T-helper 1 cell treated with Interleukin-12 subunit alpha and Interleukin-12 subunit beta and Interleukin-4 antibody, amounts not matched to agents 30 μg/mL and 1 μg/mL, for 36 hours (primary cell): ENCODE data around the gene SMC1B.
"Not testable (repeated sequence)": the region's sequence is repeated elsewhere in the genome, so short reads cannot be mapped to it uniquely, and the experiment has no call there.

Experiments
- H3K27ac Mint-ChIP-seq: one replicate; pipeline ENCODE4 v1.8.0; 2021; ENCODE audit warnings: mild to moderate bottlenecking, mixed read lengths
- H3K27me3 Mint-ChIP-seq: one replicate; pipeline ENCODE4 v1.8.0; 2021; ENCODE audit warnings: low read depth, mixed read lengths
- H3K36me3 Mint-ChIP-seq: one replicate; pipeline ENCODE4 v1.8.0; 2021; ENCODE audit warnings: low read depth, mixed read lengths
- H3K4me1 Mint-ChIP-seq: one replicate; pipeline ENCODE4 v1.8.0; 2021; ENCODE audit warnings: low read depth, mixed read lengths
- H3K4me3 Mint-ChIP-seq: one replicate; pipeline ENCODE4 v1.8.0; 2021; ENCODE audit warnings: mild to moderate bottlenecking, moderate library complexity, mixed read lengths
- H3K9me3 Mint-ChIP-seq: one replicate; pipeline ENCODE4 v1.8.0; 2021; ENCODE audit warnings: mixed read lengths

The SMC1B gene

DNA sequence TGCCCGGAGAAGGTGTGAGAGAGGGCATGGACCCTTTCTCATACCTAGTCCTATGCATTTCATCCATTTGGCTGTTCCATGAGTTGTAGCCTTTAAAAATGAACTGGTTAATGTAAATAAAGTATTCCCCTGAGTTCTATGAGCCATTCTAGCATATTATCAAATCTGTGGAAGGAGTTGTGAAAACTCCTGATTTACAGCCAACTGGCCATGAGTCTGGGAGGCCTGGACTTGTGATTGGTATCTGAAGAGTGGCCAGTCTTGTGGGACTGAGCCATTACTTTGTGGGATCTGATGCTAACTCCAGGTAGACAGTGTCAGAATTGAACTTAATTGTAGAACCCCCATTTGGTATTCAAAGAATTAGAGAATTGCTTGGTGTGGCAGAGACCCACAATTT, 55.3 kb downstream of the SMC1B start:
- Mint-ChIP-seq H3K36me3 (no peaks in the 10 kb centered on the region), H3K4me1 (no peaks in the 10 kb centered on the region), H3K9me3 (no peaks in the 10 kb centered on the region), H3K4me3 (no peak overlapping the region), H3K27ac (no peak overlapping the region), H3K27me3 (peaks cover 9% of the 10 kb centered on the region)

DNA sequence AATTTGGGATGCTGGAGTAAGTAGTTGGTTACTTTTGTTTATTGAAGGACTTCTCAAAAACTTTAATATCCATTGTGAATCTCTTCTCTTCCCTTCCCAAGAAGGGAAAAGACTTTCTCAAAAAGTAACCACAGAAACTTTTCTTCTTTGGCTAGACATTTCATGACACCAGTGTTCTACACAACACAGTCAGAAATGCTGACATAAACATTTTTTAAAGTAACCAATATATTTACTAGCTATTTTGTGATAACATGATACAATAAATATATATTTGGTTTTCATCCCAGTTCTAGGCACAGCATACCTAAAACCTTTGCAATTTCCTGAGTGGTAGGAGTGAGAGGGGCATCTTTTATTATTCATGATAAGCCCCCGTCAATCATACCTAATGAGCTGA, 55.9 kb downstream of the SMC1B start:
- Mint-ChIP-seq H3K9me3 (no peaks in the 10 kb centered on the region), H3K4me3 (no peak overlapping the region), H3K27ac (no peak overlapping the region), H3K36me3 (no peaks in the 10 kb centered on the region), H3K27me3 (peaks cover 8% of the 10 kb centered on the region), H3K4me1 (no peaks in the 10 kb centered on the region)

DNA sequence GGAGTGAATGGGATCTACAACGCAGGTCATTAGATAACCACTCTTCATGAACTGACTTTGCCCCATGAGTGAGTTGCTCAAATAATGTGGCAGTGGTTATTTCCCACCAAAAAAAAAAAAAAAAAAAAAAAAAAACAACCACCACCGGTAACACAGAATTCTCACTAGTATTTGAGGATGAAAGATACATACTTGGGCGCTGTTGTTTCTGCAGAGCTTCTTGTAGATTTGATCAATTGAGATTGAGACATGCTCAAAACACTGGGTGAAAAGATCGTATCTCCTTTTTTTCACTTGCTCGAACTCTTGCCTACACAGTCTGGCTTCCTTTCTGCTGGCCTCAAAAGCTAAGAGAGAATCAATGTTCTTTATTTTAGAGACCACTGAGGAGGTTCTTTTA, 59.6 kb downstream of the SMC1B start:
- Mint-ChIP-seq H3K36me3 (no peaks in the 10 kb centered on the region), H3K4me1 (no peaks in the 10 kb centered on the region), H3K9me3 (no peaks in the 10 kb centered on the region), H3K27me3 (no peaks in the 10 kb centered on the region), H3K4me3 (no peak overlapping the region), H3K27ac (no peak overlapping the region)

DNA sequence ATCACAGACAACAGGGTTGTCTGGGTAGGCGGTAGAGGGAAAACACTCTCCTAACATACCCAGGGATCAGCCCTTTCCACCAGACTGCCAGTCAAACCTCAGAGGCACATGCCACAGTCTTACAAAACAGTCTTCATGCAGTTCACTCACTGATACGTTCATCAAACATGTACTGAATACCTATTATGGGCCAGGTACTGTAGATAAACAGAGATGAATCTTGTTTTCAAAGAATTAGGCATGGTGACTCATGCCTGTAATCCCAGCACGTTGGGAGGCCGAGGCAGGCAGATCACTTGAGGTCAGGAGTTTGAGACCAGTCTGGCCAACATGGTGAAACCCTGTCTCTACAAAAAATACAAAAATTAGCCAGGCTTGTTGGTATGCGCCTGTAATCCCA, 60.6 kb downstream of the SMC1B start:
- H3K9me3 Mint-ChIP-seq, H3K27ac Mint-ChIP-seq, H3K4me3 Mint-ChIP-seq, H3K36me3 Mint-ChIP-seq, H3K4me1 Mint-ChIP-seq, H3K27me3 Mint-ChIP-seq: not testable (repeated sequence)

DNA sequence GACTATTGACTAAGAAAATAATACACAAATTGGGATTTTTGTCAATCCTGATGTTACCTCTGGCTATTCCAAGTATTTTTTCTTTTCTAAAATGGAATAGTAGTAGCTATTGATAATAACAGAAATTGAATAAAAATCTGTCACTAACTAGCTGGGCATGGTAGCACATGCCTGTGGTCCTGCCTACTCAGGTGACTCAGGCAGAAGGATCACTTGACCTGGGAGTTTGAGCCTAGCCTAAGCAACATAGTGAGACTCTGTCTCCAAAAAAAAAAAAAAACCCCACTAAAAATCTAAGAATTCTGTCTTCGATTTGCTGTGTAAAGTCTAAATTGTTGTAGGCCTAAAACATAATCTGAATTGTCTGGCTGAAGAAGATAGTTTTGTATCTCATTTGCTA, 61.4 kb downstream of the SMC1B start:
- no peak overlapping the region for H3K27ac Mint-ChIP-seq
- H3K4me1 Mint-ChIP-seq, result no peaks in the 10 kb centered on the region
- no peaks in the 10 kb centered on the region for H3K27me3 Mint-ChIP-seq
- H3K36me3 Mint-ChIP-seq, result no peaks in the 10 kb centered on the region
- no peaks in the 10 kb centered on the region for H3K9me3 Mint-ChIP-seq
- H3K4me3 Mint-ChIP-seq, result no peak overlapping the region

DNA sequence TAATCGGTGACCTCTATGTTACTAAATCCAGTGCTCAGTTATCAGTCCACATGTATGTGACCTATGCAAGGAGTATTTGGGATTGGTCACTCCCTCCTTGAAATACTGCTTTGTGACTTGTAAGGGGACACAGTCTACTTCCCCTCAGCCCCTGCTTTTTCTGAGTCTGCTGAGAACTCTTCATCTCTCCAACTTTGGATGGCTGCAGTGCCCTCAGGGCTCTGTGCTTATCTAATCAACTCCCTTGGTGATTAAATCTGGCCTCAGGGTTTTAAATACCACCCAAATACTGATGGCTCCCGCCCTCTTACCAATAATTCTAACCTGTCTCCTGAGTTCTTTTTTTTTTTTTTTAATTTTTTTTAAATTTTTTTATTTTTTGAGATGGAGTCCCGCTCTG, 63.5 kb downstream of the SMC1B start:
- H3K9me3 Mint-ChIP-seq, result no peaks in the 10 kb centered on the region
- H3K4me3 Mint-ChIP-seq, result no peak overlapping the region
- H3K4me1 Mint-ChIP-seq, result no peaks in the 10 kb centered on the region
- no peaks in the 10 kb centered on the region for H3K27me3 Mint-ChIP-seq
- no peak overlapping the region for H3K27ac Mint-ChIP-seq
- H3K36me3 Mint-ChIP-seq, result peaks cover 10% of the 10 kb centered on the region

DNA sequence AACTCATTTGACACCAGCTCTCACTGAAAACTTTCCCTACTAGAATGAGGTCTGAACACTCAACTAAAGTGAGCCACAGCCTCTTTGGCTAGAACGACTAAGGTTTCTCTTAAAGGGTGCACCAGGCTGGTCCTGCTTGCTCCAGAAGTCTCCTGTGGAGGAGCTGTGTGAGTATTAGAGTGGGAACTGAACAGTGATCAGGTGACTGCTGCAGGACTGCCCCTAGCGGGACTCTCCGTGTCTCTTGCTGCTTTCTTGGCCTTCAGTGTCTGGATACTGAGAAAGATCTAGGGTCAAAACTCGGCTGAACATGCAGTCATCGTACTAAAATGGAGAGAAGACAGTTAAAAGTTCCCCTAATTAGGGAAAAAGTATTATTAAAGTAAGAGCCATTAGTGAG, 69.1 kb downstream of the SMC1B start:
- H3K27ac Mint-ChIP-seq, result no peak overlapping the region
- no peaks in the 10 kb centered on the region for H3K9me3 Mint-ChIP-seq
- no peak overlapping the region for H3K4me3 Mint-ChIP-seq
- H3K36me3 Mint-ChIP-seq, result peaks cover 21% of the 10 kb centered on the region
- H3K27me3 Mint-ChIP-seq, result no peaks in the 10 kb centered on the region
- peaks cover 7% of the 10 kb centered on the region for H3K4me1 Mint-ChIP-seq

DNA sequence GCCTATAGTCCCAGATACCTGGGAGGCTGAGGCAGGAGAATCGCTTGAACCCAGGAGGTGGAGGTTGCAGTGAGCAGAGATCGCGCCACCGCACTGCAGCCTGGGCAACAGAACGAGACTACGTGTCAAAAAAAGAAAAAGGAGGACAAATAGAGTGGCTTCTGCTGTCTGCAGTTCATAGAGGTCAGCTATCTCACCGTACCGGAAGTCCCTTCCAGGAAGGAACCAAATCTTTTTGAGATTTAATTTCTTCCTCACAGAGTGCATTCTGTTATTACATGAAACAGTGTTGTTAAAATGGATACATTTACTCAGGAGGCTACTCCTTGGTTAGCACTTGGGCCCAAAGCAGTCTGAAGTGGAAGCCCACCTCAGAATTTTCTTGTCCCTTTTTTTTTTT, 70.3 kb downstream of the SMC1B start:
- peaks cover 27% of the 10 kb centered on the region for H3K36me3 Mint-ChIP-seq
- H3K27ac Mint-ChIP-seq, result no peak overlapping the region
- H3K4me1 Mint-ChIP-seq, result peaks cover 7% of the 10 kb centered on the region
- no peaks in the 10 kb centered on the region for H3K27me3 Mint-ChIP-seq
- H3K4me3 Mint-ChIP-seq, result no peak overlapping the region
- H3K9me3 Mint-ChIP-seq, result no peaks in the 10 kb centered on the region

DNA sequence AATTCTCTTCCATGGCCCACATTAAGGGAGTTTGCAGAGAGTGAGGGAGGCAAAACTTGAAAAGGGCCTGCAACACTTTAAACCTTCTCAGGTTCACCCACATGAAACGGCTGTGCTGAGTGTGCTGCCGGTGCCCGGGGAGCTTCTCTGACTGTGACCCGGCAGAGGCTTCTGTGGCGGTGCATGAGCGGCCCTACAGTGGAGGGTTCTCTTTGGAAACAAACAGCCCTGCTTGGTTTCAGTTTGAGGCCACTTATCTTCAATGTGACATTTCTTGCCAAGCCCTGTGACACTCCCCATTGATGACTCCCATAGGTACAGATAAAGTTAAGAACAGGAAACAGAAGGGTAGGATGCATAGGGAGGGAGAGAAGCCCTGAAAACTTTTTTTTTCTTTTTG, 71.9 kb downstream of the SMC1B start:
- Mint-ChIP-seq H3K9me3 (no peaks in the 10 kb centered on the region), H3K27ac (peak overlapping the region; percentile 75), H3K4me1 (peaks cover 8% of the 10 kb centered on the region), H3K36me3 (peaks cover 39% of the 10 kb centered on the region), H3K27me3 (no peaks in the 10 kb centered on the region), H3K4me3 (no peak overlapping the region)

DNA sequence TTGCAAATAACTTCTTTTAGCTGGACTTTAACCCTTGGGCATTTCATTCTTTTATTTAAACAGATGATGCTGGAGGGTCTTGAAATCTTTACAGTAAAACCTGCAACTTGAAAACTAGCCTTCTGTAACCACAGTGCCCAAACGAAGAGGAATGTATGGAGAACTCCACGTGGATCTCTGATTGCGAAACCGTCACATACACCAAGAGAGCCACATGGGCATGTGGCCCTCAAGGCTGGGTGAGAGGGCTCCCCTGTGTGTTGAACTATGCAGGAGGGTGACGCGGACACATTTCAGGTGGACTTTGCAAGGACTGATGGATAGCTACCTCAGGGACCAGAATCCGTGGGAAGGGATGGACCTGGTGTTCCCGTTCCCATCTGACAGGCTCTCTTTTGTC, 73.1 kb downstream of the SMC1B start:
- Mint-ChIP-seq H3K4me1 (peaks cover 9% of the 10 kb centered on the region), H3K36me3 (peaks cover 44% of the 10 kb centered on the region), H3K9me3 (no peaks in the 10 kb centered on the region), H3K27ac (peak overlapping the region; percentile 52), H3K27me3 (no peaks in the 10 kb centered on the region), H3K4me3 (no peak overlapping the region)

DNA sequence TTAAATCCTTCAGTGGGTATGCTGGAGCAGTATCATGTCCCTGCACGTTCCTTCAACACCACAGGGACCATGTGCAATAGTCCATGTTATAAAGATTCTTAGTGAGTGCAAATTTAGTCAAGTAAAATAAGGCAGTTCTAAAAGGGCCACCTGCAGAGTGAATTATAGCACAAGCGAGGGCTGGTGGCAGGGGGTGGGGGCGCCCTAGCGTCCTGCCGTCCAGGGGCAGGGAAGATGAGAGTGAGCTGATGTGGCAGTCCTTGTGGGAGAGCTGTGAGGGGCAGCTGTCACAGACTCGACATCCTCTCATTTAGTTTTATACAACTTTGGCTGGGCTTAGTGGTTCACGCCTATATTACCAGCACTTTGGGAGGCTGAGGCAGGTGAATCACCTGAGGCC, 74.6 kb downstream of the SMC1B start:
- Mint-ChIP-seq H3K27ac (no peak overlapping the region), H3K9me3 (no peaks in the 10 kb centered on the region), H3K27me3 (no peaks in the 10 kb centered on the region), H3K36me3 (peaks cover 51% of the 10 kb centered on the region), H3K4me3 (no peak overlapping the region), H3K4me1 (peaks cover 16% of the 10 kb centered on the region)

DNA sequence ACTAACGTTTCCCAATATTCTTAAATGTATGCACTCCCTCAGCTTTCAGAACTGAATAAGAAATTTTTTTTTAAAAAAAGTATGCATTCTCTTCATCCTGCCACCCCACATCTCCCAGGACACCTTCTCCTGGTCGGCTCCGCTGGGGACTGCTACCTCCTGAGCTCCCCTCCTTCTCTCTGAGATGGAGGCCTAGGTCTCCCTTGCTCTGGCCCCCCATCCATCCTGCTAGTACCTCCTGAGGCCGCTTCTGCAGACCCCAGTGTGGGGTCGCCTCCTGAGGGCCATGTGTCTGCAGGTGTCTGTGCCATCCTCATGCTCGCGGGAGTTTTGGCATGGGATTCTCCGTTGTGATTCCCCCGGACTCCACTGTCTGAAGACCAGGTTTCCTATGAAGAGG, 75.9 kb downstream of the SMC1B start:
- Mint-ChIP-seq H3K4me3 (no peak overlapping the region), H3K4me1 (peaks cover 16% of the 10 kb centered on the region), H3K27ac (no peak overlapping the region), H3K36me3 (peaks cover 55% of the 10 kb centered on the region), H3K27me3 (no peaks in the 10 kb centered on the region), H3K9me3 (no peaks in the 10 kb centered on the region)

DNA sequence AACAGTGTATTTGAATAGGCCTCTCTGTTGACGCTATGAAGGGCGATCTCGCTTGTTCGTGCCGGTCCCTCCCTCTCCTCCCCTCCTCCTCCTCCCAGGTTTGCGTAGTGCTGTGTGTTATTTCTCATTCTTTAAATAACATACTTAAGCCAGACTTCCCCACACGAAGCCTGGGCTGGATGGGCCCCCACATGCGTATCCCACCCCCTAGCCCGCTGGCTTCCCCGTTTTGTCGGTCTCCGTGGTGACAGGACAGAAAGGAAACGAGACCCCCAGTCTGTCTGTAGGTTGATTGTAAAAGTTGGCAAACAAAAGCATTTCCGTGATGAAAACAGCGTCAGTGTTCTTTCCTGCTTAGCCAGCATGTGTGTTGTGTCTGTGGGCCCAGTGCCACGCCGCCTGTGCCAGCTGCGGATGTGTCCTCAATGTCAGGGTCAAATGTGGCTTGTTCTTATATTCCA, 76.4 kb downstream of the SMC1B start:
- Mint-ChIP-seq H3K36me3 (peaks cover 60% of the 10 kb centered on the region), H3K27me3 (no peaks in the 10 kb centered on the region), H3K4me3 (no peak overlapping the region), H3K4me1 (peaks cover 16% of the 10 kb centered on the region), H3K27ac (no peak overlapping the region), H3K9me3 (no peaks in the 10 kb centered on the region)

DNA sequence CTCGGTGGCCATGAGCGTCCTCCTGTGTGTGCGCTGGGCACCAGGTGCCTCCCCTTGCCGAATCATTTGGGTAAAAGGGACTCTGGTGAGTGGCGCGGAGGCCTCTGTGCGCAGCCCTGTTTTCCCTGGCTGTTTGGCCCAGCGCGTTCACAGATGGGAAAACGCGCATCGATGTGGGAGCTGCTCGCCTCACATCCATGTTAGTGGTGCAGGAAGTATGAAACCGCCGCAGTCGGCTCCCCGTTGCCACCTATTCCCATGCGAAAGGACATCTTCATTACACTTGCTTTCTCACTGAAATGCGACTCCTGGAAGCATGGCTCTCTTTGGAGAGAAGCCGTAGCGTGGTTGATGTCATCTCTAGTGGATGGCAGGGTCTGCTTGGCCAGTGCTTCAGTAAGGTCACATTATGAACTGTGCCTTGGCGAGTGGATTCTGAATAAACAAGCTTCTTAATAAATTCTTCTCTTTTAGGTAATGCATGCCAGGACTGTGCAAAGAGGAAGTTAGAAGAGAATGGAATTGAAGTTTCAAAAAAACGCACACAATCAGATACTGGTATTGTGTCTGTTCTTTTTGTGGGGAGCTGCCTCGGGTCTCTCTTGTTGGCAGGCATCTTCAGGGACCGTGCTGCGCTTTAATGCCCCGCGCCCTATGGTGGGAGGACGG, 77.4 kb downstream of the SMC1B start:
- Mint-ChIP-seq H3K27ac (no peak overlapping the region), H3K4me3 (no peak overlapping the region), H3K9me3 (no peaks in the 10 kb centered on the region), H3K36me3 (peaks cover 55% of the 10 kb centered on the region), H3K27me3 (no peaks in the 10 kb centered on the region), H3K4me1 (peaks cover 11% of the 10 kb centered on the region)

DNA sequence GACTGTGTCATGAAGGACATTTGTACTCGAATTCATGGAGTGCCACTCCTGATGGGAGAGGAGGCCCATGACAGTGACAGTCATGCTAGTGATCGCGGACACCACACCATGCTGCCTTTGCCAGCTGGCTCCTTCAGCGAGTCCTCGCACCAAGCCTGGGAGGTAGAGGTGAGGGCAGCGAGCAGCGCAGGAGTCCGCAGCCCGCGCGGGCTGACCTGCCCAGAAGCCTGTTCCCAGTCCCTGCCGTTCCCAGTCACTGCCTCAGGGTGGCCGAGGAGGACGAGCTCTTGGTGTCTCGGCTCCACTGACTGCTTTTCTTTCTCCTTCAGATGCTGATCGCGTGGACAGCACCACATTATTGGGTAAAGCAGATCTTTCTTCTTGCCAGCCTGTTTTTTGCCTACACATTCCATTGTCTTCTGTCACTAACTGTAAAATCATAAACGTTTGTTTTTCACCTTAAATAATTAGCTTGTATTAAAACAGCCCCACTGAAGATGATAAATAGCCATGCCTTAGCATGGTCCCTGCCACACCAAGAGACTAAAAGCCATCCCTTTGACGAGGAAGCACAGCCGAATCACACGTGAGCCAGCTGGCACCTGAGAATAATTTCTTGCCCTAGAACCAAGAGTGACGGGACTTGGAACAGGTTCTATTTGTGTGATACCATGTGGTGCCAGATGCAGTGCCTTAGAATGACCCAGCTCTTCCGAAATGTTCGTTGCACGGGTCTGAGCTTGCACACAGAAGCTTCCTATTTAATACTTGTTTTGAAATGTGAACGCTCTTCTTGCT, 78.2 kb downstream of the SMC1B start:
- Mint-ChIP-seq H3K36me3 (peaks cover 51% of the 10 kb centered on the region), H3K27ac (no peak overlapping the region), H3K27me3 (no peaks in the 10 kb centered on the region), H3K4me1 (peaks cover 9% of the 10 kb centered on the region), H3K4me3 (no peak overlapping the region), H3K9me3 (no peaks in the 10 kb centered on the region)
